Subcutaneous adipose tissue (tissue), 4 donors: Measurements from ENCODE around the gene OIT3. TPM values are rescaled to one million over a fixed set of nuclear protein-coding genes. Genes with fewer than 3 reads are reported as not detected.

Experiments
- total RNA-seq, 4 donors: library from RNA; depleted of rRNA; stranded (reverse); fragments of >200 nt; gene quantifications; one replicate each; pipeline ENCODE4 v1.1.0, GENCODE V29; 2016
- TF ChIP-seq, protein P1 (sequence below): fragments of 450-650 bp; IDR thresholded peaks from one replicate; pipeline ENCODE4 v1.5.1; 2016; ENCODE audit warnings: low read depth, mild to moderate bottlenecking, control low read depth, antibody characterized with exemption, moderate library complexity

OIT3 gene
- total RNA-seq, 4 donors from 2014 or later: not detected

- TF ChIP-seq, protein P1, sequence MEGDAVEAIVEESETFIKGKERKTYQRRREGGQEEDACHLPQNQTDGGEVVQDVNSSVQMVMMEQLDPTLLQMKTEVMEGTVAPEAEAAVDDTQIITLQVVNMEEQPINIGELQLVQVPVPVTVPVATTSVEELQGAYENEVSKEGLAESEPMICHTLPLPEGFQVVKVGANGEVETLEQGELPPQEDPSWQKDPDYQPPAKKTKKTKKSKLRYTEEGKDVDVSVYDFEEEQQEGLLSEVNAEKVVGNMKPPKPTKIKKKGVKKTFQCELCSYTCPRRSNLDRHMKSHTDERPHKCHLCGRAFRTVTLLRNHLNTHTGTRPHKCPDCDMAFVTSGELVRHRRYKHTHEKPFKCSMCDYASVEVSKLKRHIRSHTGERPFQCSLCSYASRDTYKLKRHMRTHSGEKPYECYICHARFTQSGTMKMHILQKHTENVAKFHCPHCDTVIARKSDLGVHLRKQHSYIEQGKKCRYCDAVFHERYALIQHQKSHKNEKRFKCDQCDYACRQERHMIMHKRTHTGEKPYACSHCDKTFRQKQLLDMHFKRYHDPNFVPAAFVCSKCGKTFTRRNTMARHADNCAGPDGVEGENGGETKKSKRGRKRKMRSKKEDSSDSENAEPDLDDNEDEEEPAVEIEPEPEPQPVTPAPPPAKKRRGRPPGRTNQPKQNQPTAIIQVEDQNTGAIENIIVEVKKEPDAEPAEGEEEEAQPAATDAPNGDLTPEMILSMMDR: no peak
Measured at GRCh38 chr10:72898616-72899015, 5.1 kb downstream of the OIT3 start.

DNA sequence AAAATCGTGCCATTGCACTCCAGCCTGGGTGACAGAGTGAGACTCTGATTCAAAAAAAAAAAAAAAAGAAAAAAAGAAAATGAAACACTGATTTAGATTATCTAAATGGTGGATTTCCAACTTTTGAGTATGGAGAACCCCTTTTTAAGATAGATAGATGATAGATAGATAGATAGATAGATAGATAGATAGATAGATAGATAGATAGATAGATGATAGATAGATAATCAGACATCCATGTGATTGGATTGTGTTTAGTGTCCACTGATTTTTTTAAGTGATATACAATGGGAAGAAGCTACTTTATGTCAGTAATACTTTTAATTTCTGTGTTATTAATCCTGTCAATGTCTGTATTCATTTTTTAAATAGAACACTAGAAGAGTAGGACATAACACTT, 6.0 kb downstream of the OIT3 start:
- TF ChIP-seq, protein P1: no peak

DNA sequence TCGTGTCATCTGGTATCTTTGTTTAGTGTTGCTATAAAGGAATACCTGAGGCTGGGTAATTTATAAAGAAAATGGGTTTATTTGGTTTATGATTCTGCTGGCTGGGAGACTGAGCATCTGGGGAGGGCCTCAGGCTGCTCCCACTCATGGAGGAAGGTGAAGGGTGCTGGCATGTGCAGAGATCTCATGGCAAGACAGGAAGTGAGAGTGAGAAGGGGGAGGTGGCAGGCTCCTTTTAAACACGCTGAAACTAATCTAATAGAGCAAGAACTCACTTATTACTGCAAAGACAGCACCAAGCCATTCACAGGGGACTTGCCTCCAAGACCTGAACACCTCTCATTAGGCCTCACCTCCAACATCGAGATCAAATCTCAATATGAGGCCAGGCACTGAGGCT, 11.3 kb downstream of the OIT3 start:
- TF ChIP-seq, protein P1: no peak

DNA sequence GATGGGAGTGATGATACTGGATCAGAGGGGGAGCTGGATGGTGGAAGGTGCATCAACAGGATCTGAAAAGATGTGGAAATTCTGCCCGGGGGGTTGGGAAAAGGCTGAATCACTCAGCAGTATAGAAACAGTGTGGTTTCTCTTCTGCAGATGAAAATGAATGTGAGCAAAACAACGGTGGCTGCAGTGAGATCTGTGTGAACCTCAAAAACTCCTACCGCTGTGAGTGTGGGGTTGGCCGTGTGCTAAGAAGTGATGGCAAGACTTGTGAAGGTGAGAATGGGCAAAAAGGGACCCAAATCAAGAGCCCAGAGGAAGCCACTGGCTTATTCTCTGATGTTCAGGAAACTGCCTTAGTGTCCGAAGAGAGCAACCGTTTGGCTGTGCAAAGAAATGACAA, 12.9 kb downstream of the OIT3 start:
- TF ChIP-seq, protein P1: no peak

DNA sequence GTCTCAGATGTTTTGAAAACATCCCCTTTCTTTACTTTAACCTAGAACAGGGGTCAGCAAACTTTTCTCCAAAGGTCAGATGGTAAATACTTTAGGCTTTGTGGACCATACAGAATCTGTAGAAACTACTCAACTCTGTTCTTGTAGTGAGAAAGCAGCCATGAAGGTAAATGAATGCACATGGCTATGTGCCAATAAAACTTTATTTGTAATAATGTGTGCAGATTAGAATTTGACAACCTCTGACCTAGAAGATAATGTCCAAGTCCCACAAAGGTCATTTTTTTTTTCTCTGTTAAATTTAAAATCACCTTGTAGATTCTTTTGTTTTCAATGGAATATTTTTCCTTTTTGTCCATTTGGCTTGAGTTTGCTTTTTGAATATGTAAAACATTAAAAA, 17.2 kb downstream of the OIT3 start:
- TF ChIP-seq, protein P1: no peak

DNA sequence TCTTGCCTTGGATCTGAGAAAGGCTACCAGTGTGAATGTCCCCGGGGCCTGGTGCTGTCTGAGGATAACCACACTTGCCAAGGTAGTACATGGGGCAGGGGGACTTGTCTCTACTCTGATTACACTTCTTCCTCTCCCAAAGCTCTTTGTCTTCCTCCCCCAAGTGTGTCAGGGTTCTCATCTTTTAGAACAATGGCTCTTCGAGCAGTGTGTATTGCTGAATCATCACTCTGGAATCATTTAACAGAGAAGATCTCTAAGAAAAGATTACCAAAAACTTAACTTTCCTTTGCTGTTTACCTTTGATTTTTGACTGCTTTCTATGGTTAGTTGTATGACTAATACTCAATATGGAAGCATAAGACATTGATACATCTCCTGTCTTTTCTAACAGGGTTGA, 18.2 kb downstream of the OIT3 start:
- TF ChIP-seq, protein P1: no peak

DNA sequence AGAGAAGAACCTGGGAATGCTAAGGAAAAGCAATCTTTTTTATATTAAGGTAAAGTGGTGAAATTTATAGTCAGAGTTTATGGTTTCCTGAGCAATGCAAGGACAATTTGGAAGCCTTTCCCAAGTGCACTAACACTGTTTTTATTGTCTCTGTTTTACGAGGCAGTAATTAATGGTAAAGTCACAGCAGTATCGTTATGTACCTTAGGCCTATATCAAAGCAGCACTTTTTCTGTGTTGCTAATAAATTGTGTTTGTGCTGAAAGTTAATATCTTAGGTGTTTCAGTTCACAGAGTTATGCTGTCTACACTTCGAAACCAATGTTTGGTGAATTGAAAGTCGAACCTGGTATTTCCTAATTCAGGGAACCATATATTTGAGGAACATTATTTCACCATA, 19.2 kb downstream of the OIT3 start:
- TF ChIP-seq, protein P1: no peak
